ENCODE data around the gene INPP4A. TPM values are rescaled to one million over a fixed set of nuclear protein-coding genes. Genes with fewer than 3 reads are reported as not detected.
A peak's percentile ranks its signal among the peaks of the same experiment; 100 is the strongest.

INPP4A gene
- total and polyA plus RNA-seq, 9 of the 15 experiments (the other 6 are each of a cell fraction or from before 2014, with no cell fraction given) = 1.8 to 15.7 (median 8.3) TPM

DNA sequence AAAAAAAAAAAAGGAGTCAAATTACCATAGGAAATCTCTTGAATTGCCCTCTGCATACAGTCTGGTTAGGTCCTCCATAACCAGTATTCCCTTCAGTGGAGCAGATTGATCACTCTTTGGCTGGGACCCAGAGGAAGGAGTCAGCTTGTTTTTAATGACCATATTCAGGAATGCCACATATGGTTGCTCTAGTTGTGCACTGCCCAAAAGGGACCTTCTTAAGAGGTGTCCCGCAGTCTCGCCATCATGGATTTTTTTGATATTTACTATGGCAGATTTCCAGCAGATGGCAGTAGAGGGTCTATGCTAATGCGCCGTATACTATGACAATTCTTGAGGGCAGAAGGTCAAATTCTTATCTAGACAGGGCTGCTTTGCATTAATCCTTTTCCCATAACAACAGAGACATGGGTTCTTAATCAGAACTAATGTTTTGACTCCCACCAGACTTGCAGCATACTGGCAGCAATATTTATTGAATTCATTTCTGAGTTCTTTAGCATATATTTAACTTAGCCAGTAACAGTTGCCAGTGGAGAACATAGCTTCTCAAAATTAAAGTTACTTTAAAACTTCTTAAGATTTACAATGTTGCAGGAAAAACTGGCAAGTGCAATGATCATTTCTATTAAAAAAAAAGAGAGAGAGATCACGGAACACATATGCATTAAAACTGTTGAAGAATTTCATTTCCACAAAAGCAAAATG, 31.8 kb upstream of the INPP4A start (continued):
- TF ChIP-seq DMBX1 (CRISPR knock-in tag; IDR thresholded peaks at IDR 0.05; ENCODE audit: borderline replicate concordance) = no peak
- no peak for TF ChIP-seq CBFB (CRISPR knock-in tag; IDR thresholded peaks at IDR 0.05)
- 0 out of 2 replicates have a peak, but pooled peaks have one; percentile 36 for TF ChIP-seq CC2D1A (IDR thresholded peaks at IDR 0.05)
- TF ChIP-seq GATAD2B (IDR thresholded peaks at IDR 0.05; ENCODE audit: borderline replicate concordance) = peak; percentile 22; the same call in 1 of the 2 replicates
- TF ChIP-seq SMC3 (conservative IDR thresholded peaks at IDR 0.05; ENCODE audit: insufficient read depth, low read depth, low read length) = peak; percentile 68
- TF ChIP-seq ESRRA (IDR thresholded peaks at IDR 0.05; ENCODE audit: borderline replicate concordance, low read depth) = peak; percentile 63; the same call in 1 of the 2 replicates
- peak; percentile 43; the same call in 1 of the 2 replicates for TF ChIP-seq KLF16 (IDR thresholded peaks at IDR 0.05)
- no peak for TF ChIP-seq POLR3A (IDR thresholded peaks at IDR 0.05; ENCODE audit: borderline replicate concordance, extremely low read depth, insufficient read depth, insufficient read length)
- TF ChIP-seq NR2C1 (IDR thresholded peaks at IDR 0.05) = peak; percentile 49; the same call in 1 of the 2 replicates
- TF ChIP-seq NR2C1 (tag; IDR thresholded peaks at IDR 0.05) = peak; percentile 71
- TF ChIP-seq, protein P1, sequence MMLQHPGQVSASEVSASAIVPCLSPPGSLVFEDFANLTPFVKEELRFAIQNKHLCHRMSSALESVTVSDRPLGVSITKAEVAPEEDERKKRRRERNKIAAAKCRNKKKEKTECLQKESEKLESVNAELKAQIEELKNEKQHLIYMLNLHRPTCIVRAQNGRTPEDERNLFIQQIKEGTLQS (IDR thresholded peaks at IDR 0.05) = no peak
- TF ChIP-seq, protein P1 (CRISPR knock-in tag; conservative IDR thresholded peaks at IDR 0.05) = no peak
- TF ChIP-seq, protein P2, sequence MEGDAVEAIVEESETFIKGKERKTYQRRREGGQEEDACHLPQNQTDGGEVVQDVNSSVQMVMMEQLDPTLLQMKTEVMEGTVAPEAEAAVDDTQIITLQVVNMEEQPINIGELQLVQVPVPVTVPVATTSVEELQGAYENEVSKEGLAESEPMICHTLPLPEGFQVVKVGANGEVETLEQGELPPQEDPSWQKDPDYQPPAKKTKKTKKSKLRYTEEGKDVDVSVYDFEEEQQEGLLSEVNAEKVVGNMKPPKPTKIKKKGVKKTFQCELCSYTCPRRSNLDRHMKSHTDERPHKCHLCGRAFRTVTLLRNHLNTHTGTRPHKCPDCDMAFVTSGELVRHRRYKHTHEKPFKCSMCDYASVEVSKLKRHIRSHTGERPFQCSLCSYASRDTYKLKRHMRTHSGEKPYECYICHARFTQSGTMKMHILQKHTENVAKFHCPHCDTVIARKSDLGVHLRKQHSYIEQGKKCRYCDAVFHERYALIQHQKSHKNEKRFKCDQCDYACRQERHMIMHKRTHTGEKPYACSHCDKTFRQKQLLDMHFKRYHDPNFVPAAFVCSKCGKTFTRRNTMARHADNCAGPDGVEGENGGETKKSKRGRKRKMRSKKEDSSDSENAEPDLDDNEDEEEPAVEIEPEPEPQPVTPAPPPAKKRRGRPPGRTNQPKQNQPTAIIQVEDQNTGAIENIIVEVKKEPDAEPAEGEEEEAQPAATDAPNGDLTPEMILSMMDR (IDR thresholded peaks at IDR 0.05 in 2 of 3, conservative IDR thresholded peaks at IDR 0.05 in 1 of 3; ENCODE audit: insufficient read depth in 2 of 3, low read depth in 1 of 3, low read length in 3 of 3) = peak; percentile 63 to 90 (median 74)
- TF ChIP-seq DACH1 (IDR thresholded peaks at IDR 0.05; ENCODE audit: partially characterized antibody) = peak; percentile 48
- TF ChIP-seq MYC (IDR thresholded peaks at IDR 0.05; ENCODE audit: low read depth, low read length) = peak; percentile 46; the same call in 1 of the 2 replicates
- TF ChIP-seq MYC (CRISPR knock-in tag; IDR thresholded peaks at IDR 0.05; ENCODE audit: borderline replicate concordance, low read depth) = no peak
- TF ChIP-seq NR2C2 (CRISPR knock-in tag; IDR thresholded peaks at IDR 0.05) = no peak
- TF ChIP-seq NR2C2 (tag; IDR thresholded peaks at IDR 0.05) = peak; percentile 79
- peak; percentile 73 for TF ChIP-seq ZNF384 (IDR thresholded peaks at IDR 0.05; ENCODE audit: low read depth, low read length)
- no peak for TF ChIP-seq ZNF507 (tag; conservative IDR thresholded peaks at IDR 0.05)
- peak; percentile 80; the same call in 1 of the 2 replicates for TF ChIP-seq NR2F6 (CRISPR knock-in tag; IDR thresholded peaks at IDR 0.05)
- TF ChIP-seq SOX6 (IDR thresholded peaks at IDR 0.05) = 0 out of 2 replicates have a peak, but pooled peaks have one; percentile 23
- TF ChIP-seq RBM25 (IDR thresholded peaks at IDR 0.05; ENCODE audit: low read depth, low read length, severe bottlenecking) = no peak
- TF ChIP-seq MEIS2 (IDR thresholded peaks at IDR 0.05; ENCODE audit: partially characterized antibody) = peak; percentile 14
- peak in 1 of 2 experiments; percentile 29; a peak in 1 of 4 replicates for TF ChIP-seq KDM1A (IDR thresholded peaks at IDR 0.05)
- TF ChIP-seq MLLT1 (IDR thresholded peaks at IDR 0.05) = no peak
